Measurements from ENCODE around the gene ADGRL1.

ADGRL1 gene

GRCh38 chr19:14117668-14118164, 88.3 kb downstream of the ADGRL1 start, which contains the start of gene PRKACA:
PRKACA (minus strand) TSS chr19:14117762; CDS start chr19:14117547, 215 bp downstream.
- TF ChIP-seq MAX (IDR thresholded peaks at IDR 0.05; ENCODE audit: low read depth, low read length), result no peak
- peak; percentile 99 for DNase-seq (ENCODE audit: low read depth)
- H3K4me3 ChIP-seq (ENCODE audit: low read depth, low read length), result peak within 1 kb of the TSS; percentile 61

- peak overlapping the region; percentile 61 for H3K4me3 ChIP-seq (ENCODE audit: low read depth, low read length)
- DNase-seq (ENCODE audit: low read depth), result peak; percentile 34
These were observed 88.9 kb downstream of the ADGRL1 start for GRCh38 chr19:14116918-14117578.

GRCh38 chr19:14116525-14116917, 89.4 kb downstream of the ADGRL1 start:
- peak overlapping the region; percentile 61 for H3K4me3 ChIP-seq (ENCODE audit: low read depth, low read length)
- TF ChIP-seq POLR2A (IDR thresholded peaks at IDR 0.05; ENCODE audit: extremely low read depth, insufficient read length), result no peak
- TF ChIP-seq MYC (IDR thresholded peaks at IDR 0.05; ENCODE audit: low read depth, low read length), result no peak
- TF ChIP-seq MAX (IDR thresholded peaks at IDR 0.05; ENCODE audit: low read depth, low read length), result no peak
- TF ChIP-seq CTCF (IDR thresholded peaks at IDR 0.05; ENCODE audit: low read depth, low read length), result no peak
- DNase-seq (ENCODE audit: low read depth), result peak; percentile 54

More at GRCh38 chr19:14116918-14117578, 88.9 kb downstream of the ADGRL1 start:
- no peak for TF ChIP-seq MYC (IDR thresholded peaks at IDR 0.05; ENCODE audit: low read depth, low read length)

GRCh38 chr19:14115756-14116155, 90.2 kb downstream of the ADGRL1 start:
- H3K4me3 ChIP-seq (ENCODE audit: low read depth, low read length), result no peak overlapping the region
- no peak for TF ChIP-seq MAX (IDR thresholded peaks at IDR 0.05; ENCODE audit: low read depth, low read length)
- DNase-seq (ENCODE audit: low read depth), result no peak

- TF ChIP-seq MYC (IDR thresholded peaks at IDR 0.05; ENCODE audit: low read depth, low read length) (no peak), CTCF (IDR thresholded peaks at IDR 0.05; ENCODE audit: low read depth, low read length) (peak; percentile 50), MAX (IDR thresholded peaks at IDR 0.05; ENCODE audit: low read depth, low read length) (no peak)
- H3K4me3 ChIP-seq (ENCODE audit: low read depth, low read length), result no peak overlapping the region
- peak; percentile 59 for DNase-seq (ENCODE audit: low read depth)
These were observed 91.1 kb downstream of the ADGRL1 start for GRCh38 chr19:14114854-14115253.

GRCh38 chr19:14114439-14114838, 91.5 kb downstream of the ADGRL1 start:
- no peak overlapping the region for H3K4me3 ChIP-seq (ENCODE audit: low read depth, low read length)
- DNase-seq (ENCODE audit: low read depth), result no peak
- TF ChIP-seq POLR2A (IDR thresholded peaks at IDR 0.05; ENCODE audit: extremely low read depth, insufficient read length), result no peak
- TF ChIP-seq CTCF (IDR thresholded peaks at IDR 0.05; ENCODE audit: low read depth, low read length), result no peak
- TF ChIP-seq MAX (IDR thresholded peaks at IDR 0.05; ENCODE audit: low read depth, low read length), result no peak
- TF ChIP-seq MYC (IDR thresholded peaks at IDR 0.05; ENCODE audit: low read depth, low read length), result no peak

- DNase-seq (ENCODE audit: low read depth), result peak; percentile 49
- TF ChIP-seq MYC (IDR thresholded peaks at IDR 0.05; ENCODE audit: low read depth, low read length), result no peak
- peak; percentile 47 for TF ChIP-seq CTCF (IDR thresholded peaks at IDR 0.05; ENCODE audit: low read depth, low read length)
- H3K4me3 ChIP-seq (ENCODE audit: low read depth, low read length), result no peak overlapping the region
These were observed 92.1 kb downstream of the ADGRL1 start for GRCh38 chr19:14113762-14114414.
